ENCODE measurements around the gene EIF5A.
A peak's percentile ranks its signal among the peaks of the same experiment; 100 is the strongest.

EIF5A gene

DNA sequence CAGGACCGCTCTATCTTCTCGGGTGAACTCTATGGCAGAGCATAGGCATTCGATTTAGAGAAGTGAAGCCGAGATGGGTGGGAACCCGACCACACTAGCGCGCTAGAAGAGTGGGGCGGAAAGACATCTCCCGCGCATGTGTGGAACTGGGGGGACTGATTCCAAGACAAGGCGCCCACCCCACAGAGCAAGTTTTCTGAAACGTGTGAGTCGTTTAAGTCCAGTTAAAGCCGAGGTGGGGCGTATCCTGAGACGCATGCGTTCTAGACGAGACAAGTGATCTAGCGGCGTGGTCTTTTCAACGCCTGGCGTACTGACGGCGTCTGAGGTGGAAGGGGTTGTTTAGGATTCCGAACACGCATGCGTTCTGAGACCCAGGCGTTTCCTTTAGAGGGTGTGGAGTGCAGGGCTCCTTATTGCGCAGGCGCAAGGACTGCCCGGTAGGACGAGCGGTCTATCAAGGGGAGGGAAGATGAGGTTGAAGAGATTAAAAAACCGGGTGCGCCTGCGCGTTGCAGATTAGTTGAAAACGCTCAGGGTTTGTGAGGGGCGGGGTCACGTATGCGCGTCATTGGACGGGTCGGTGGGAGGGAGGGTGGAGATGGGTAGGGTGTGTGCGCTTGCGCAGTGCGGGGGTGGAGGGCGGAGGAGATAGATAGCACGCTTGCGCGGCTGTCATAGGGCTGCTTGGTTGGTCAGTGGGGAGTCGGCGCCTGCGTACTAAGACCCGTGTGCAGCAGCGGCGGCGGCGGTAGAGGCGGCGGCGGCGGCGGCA, at the start of gene EIF5A:
EIF5A (plus strand) TSS at position 718 of the 775 bp plus-strand sequence. CDS start 2,008 bp downstream, outside the sequence.
- DNase-seq, result peak; percentile 100

DNA sequence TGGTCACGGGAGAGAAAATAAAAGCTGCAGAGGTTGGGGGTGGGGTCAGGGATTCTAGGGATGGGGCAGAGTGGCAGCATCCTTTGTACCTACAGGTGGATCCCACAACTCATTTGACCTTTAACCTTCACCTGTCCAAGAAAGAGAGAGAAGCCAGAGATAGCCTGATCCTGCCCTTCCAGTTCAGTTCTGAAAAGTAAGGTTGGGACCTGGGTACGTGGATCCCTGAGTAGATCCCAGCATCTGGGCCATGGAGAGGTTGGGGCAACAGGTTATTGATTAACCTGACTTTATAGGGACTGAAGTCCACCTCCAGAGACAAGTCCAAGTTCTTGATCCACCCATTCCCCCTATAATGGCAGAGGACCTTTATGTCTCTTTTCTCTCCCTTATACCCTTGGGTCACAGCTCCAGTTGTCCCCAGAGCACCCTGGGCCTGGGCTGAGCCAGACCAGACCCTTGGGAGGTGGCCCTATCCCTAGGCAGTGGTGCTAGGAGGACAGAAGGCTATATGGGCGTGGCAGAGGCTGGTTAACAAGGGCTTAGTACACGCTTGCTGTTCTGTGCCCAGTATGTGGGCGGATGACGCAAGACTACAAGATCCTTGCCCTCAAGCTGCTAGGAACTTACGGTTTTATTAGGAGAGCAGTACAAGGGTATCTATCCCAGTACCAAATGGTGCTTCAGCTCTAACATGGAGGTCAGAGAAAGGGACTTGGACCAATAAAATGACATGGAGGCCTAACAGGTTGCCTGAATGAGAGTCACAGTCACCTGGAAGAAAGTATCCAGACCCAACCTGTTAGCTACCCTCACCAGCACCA, 48.5 kb upstream of the EIF5A start:
- DNase-seq, result no peak

DNA sequence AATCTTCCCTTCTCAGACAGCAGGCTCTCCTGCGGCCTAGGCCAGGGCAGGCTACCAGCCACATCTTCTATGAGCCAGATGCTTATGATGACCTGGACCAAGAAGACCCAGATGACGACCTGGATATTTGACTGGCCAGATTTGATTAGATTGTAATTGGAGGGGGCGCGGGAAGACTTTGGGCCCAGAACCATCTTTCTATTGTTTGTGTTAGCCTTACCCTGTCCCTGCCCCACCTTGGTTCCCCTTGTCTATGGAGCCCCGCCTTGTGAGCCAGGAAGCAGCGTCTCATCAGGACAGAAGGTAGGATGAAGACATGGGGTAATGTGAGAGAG, 47.9 kb upstream of the EIF5A start:
- DNase-seq, result no peak

DNA sequence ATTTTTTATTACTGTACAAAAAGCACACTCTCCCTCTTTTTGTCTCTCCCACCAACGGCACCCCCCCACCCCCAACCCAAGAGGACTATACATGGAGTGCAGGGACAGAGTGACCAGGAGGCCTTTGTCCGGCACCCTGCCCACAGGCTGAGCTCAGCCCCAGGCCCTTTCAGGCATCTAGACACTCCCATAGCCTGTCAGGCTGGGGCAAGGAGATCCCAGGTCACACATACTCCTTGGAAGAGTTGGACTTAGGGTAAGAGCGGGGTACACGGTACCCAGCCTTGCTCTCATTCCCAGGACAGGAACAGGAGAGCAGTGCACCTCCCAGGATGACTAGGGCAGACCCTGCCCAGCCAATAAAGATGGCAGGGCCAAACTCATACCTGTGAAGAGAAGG, 47.3 kb upstream of the EIF5A start:
- no peak for DNase-seq

DNA sequence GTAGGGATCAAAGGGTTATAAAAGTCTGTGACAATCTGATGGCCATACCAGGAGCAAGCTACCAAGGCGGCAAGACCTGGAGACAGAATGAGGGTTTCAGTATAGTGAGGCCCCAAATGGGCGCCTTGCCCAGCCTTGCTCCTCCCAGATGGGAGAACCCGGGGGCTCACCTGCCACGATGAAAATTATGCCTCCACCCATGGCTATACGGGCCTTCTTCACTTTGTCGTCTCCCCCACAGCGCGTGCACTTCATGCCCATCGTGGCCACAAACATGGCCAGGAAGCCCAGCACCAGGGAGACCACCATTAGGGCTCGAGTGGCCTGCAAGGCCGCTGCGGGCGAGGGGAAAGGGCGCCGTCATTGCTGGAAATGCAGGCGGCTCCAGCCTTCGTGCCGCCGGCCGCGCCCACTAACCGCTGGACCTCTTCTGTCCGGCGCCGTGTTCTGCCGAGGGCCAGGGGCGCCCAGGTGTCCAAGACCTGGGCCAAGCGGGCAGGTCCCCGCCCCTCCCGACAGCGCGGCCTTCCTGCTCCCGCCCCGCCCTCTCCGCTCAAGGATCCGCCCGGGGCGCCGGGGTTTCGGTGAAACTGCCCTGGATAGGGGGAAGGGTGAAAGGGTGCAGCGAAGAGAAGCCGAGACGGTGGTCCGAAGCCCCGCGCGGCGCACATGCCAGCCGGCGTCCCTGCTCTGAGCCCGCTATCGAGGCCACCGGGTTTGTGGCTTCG, 46.6 kb upstream of the EIF5A start:
- DNase-seq, result peak in 1 of 2 donors; percentile 58

DNA sequence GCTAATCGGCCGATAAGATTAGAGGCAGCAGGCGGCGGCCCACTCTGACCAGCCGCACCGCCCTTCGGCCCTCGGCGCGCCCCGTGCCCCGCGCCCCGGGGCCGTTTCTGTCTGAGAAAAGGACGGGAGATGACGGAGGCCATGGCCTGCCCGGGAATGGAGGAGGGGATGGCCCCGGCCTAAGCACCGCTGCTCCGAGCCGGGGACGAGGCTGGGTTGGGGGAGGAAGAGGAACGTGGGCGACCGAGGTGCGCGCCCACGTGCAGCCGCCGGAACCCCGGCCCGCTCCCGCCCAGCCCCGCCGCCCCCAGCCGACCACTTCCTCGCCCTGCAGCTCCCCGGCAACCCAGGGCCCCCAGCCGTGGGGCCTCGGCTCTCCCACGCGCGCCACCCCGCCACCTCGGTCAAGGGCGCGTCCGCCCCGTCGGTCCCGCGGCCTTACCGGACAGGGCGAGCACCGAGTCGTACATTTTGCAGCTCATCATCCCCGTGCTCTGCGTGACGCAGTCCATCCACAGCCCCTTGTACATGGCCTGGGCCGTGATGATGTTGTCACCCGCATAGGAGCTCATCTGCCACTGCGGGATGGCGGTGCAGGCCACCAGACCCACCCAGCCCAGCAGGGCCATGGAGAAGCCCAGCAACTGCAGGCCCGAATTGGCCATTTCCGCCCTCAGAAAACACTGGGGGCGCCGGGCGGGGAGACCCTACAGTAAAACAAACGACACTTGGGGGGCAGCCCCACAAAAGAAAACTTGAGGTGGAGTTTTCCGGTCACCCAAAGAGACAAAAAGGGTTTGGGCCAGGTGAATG, 45.8 kb upstream of the EIF5A start:
- DNase-seq, result peak in 1 of 2 donors; percentile 32

DNA sequence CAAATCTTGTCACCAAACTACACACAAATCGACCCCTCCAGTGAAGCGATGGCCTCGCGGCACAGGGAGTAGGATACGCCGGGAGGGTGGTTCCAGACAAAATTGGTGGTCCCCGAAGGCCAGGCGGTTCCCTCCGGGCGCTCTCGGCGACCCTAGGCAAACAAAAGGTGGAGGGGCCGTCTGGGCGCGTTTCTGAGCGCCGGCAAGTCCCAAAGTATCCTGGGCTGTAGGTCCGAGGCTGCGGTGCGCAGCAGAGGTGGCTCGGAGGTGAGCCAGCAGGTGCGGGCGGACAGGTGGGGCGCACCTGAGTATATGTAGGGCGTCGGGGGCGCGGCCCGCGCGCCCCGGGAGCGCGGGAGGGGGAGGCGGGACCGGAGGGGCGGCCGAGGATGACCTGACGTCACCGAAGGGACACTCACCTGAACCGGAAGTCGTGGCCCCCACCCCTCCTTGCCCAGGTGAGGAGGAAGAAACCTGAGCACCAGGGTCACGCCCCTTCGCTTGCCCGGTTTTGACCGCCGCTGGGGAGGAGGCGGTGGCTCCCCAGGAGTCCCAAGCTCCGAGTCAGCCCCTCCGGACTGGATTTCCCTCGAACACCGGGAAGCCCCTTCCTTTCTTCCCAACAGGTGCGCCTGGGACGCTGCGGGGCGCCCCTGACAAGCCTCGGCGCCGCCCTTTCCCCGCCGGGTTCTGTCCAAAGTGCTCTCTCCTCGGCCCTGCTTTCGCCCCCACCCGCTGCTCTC, 45.1 kb upstream of the EIF5A start, which contains the start of gene CLDN7:
CLDN7 (minus strand) TSS at position 287 of the 743 bp plus-strand sequence. CDS start 435 bp downstream, outside the sequence.
- no peak for DNase-seq

DNA sequence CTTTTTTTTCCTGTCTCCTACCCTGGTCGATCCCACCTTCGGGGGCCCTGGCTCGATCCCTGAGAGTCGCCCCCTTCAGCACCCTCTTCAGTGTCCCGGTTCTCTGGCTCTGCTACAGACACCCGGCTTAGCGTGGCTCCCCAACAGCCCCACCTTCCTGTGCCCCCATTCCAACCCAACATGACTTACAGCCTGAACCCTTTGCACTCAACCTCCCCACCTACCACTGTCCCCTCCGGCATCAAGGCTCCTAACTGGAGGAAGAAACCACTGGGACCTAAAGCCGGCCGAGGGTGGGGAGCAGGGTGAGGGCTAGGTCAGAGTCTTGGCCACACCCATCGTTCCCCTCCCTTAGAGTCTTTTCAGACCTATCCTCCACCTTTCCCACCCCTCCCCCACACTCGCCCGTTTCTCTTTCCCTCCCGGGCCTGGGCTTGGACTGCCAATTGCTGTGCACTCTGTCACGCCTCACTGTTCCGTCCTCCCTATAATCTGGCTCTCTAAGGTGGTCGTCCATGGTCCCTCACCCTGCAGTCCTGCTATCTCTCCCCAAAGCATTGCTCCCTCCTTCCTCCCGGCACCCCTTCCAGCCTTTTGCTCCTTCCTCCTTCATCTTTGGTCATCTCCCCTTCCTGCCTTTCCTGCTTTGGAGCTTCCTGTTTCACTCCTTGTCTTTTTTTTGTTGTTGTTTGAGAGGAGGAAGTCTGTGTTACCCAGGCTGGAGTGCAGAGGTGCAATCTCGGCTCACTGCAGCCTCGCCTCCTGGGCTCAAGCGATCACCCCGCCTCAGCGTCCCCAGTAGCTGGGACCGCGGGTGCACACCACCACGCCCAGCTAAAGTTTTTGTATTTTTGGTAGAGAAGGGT, 44.3 kb upstream of the EIF5A start:
- DNase-seq, result peak in 1 of 2 donors; percentile 37

DNA sequence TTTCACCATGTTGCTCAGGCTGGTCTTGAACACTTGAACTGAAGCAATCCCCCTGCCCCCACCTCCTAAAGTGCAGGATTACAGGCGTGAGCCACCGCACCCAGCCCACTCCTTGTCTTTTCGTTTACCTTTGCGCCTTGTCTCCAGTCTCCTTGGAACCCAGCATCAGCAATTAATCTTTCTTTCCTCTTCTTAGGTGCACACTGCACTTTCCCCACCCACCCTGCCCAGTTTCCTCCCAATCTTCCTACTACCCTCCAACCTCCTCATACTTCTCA, 43.7 kb upstream of the EIF5A start:
- no peak for DNase-seq

DNA sequence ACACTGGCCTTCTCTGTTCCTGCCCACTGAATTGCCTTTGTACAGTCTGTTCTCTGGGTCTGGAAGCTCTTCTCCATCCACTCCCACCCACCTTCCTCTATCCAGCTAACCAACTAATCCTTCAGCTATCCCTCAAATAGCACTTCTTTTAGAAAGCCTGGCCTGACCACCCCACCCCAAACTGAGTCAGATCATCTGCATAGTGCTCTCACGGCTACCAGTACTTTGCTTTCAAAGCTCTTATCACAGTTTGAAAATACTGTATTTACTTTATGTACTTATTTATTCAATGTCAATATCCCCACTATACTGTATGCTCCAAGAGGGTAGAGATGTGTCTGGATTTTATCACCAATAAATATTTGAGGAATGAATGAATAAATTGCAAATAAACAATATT, 40.6 kb upstream of the EIF5A start:
- no peak for DNase-seq

DNA sequence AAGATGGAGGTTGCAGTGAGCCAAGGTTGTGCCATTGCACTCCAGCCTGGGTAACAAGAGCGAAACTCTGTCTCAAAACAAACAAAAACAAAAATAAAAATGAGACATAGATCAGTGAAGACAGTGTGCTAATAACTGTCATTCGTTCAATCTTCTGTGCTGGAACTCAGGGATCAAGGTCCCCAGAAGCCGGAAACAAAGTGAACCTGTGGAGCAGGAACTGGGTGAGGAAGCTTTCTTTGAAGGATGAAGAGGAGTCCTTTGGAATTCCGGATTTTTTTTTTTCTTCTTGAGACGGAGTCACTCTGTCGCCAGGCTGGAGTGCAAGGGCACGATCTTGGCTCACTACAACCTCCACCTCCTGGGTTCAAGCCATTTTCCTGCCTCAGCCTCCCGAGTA, 28.0 kb upstream of the EIF5A start:
- no peak for DNase-seq

DNA sequence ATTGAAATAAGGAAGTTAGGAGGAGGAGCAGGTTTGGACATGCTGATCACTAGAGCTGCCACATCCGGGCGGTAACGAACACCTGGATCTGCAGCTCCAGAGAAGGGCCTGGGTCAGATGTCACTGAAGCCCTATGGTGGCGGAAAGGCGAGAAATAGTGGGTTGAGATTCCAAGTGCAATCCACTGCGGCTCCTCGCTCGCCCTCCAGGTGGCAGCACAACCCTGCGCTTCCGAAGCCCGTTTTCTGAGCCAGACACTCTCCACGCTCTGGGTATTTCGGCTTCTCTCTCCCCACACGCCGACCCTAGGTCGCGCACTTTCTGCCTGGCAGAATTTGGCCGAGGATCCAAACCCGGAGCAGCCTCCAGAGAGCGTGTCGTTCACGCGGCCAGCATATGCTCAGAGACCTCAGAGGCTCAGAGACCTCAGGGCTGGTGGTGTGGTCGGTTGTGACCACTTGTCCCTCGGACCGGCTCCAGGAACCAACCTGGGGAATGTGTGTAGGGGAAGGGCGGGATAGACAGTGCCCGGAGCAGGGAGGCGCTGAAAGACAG, 26.8 kb upstream of the EIF5A start:
- peak; percentile 88 to 91 for DNase-seq

DNA sequence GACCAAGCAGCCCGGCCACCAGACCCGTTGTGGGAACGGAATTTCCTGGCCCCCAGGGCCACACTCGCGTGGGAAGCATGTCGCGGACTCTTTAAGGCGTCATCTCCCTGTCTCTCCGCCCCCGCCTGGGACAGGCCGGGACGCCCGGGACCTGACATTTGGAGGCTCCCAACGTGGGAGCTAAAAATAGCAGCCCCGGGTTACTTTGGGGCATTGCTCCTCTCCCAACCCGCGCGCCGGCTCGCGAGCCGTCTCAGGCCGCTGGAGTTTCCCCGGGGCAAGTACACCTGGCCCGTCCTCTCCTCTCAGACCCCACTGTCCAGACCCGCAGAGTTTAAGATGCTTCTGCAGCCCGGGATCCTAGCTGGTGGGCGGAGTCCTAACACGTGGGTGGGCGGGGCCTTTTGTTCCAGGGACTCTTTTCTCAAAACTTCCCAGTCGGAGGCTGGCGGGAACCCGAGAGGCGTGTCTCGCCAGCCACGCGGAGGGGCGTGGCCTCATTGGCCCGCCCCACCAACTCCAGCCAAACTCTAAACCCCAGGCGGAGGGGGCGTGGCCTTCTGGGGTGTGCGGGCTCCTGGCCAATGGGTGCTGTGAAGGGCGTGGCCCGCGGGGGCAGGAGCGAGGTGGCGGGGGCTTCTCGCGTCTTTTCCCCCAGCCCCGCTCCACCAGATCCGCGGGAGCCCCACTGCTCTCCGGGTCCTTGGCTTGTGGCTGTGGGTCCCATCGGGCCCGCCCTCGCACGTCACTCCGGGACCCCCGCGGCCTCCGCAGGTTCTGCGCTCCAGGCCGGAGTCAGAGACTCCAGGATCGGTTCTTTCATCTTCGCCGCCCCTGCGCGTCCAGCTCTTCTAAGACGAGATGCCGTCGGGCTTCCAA, 26.1 kb upstream of the EIF5A start, which contains the start of gene SLC2A4:
SLC2A4 (plus strand) TSS at position 645 of the 879 bp plus-strand sequence; CDS start at position 862, 217 bp downstream.
- peak; percentile 91 to 96 for DNase-seq

DNA sequence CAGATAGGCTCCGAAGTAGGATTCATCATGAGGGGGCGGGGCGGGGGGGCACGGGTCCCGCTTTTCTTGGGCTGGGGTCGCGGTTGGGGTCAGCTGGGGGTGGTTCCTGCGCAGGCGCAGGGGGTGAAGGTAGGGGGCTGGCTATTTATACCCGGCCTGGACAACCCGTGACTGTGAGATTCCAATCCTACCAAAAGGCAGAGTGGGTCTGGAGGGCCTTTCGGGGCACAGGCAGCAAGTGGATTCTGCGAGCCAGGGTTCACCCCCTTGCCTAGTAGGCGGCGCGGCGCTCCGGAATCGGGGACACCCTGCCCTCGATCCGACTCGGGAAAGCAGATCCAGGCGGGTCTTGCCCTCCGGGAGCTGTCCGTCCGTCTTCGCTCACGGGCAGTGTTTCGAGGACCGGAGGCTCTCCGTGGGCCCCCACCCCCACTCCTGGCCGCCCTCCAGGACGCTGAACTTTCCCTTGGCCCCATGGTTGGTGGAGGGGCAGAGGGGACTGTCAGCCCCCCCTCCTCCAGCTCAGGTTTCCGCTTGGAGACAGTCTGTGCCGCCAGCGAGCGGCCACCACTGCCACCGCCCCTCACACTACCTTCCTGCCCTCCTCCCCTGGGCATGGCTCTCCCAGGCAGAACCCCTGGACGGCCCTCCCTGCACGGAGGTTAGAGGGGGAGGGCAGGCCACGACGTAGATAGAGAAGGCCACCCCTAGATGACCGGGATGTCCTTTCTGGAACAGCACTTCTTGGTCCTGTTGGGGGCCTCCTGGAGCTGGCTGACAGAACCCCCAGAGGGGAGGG, 25.3 kb upstream of the EIF5A start:
- no peak for DNase-seq

DNA sequence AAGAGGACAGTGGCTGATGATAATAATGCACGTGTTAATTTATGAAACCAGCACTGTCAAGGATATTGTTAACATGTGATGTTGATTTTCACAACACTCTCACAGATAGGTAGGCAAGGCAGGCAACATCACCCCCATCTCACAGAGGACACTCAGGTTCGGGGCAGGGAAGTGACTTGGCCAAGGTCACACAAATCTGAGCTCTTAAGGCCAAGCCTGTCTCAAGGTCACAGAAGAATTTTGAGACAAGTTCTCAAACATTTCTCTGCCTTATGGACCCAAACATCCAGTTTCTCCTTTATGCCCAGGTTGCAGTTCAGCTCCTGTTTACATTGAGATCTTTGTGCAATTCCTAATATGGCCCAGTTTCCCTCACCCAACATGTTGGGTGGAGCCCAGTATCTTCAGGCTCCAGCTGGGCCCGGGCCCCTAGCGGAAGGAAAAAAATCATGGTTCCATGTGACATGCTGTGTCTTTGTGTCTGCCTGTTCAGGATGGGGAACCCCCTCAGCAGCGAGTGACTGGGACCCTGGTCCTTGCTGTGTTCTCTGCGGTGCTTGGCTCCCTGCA, 24.6 kb upstream of the EIF5A start:
- DNase-seq, result no peak

DNA sequence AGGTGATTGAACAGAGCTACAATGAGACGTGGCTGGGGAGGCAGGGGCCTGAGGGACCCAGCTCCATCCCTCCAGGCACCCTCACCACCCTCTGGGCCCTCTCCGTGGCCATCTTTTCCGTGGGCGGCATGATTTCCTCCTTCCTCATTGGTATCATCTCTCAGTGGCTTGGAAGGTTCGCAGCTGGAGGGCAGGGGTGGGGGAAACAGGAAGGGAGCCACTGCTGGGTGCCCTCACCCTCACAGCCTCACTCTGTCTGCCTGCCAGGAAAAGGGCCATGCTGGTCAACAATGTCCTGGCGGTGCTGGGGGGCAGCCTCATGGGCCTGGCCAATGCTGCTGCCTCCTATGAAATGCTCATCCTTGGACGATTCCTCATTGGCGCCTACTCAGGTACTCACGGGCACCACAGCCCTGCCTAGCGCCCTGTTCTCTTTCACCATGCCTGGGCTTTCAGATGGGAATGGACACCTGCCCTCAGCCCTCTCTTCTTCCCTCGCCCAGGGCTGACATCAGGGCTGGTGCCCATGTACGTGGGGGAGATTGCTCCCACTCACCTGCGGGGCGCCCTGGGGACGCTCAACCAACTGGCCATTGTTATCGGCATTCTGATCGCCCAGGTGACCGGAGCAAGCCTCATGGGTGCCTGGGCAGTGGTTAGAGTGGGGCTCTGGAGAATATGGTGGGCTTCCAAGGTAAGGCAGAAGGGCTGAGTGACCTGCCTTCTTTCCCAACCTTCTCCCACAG, 23.8 kb upstream of the EIF5A start:
- no peak for DNase-seq

DNA sequence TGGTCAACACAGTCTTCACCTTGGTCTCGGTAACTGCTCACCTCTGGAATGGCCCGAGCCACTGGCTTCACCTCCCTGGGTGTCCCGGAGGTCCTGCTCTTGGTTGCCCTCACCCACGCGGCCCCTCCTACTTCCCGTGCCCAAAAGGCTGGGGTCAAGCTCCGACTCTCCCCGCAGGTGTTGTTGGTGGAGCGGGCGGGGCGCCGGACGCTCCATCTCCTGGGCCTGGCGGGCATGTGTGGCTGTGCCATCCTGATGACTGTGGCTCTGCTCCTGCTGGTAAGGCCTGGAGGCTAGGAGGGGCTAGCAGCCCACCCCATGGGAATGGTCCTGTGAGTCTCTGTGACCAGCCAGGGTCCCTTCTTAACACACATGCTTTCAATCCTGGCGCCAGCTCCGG, 22.5 kb upstream of the EIF5A start:
- DNase-seq, result no peak

DNA sequence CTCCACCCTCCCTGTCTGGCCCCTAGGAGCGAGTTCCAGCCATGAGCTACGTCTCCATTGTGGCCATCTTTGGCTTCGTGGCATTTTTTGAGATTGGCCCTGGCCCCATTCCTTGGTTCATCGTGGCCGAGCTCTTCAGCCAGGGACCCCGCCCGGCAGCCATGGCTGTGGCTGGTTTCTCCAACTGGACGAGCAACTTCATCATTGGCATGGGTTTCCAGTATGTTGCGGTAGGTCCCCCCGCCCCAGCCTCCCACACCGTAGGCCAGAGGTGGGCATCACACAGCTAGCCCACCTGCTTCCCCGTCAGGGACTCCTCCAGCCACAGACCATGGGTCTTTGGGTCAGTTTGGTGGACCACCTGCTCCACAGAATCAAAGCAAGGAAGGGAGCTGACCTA, 21.7 kb upstream of the EIF5A start:
- DNase-seq, result no peak

All from stimulated activated CD4-positive, alpha-beta T cell treated with anti-CD3 and anti-CD28 coated beads, Interleukin-2, amount 100 ng/mL, for 24 hours (primary cell).